Neural crest cell (in vitro differentiated cells): ENCODE results near the gene ADORA2B. TPM values are rescaled to one million over a fixed set of nuclear protein-coding genes. Genes with fewer than 3 reads are reported as not detected.

Source experiments
- DNase-seq: peaks from one replicate; pipeline ENCODE4 v3.0.0; 2021; ENCODE audit warnings: low read depth, mixed read lengths, low spot score
- H3K27ac Mint-ChIP-seq: one replicate; pipeline ENCODE4 v1.8.0; 2021; ENCODE audit warnings: mild to moderate bottlenecking, mixed read lengths; ENCODE audit not compliant: unreplicated experiment
- H3K27me3 Mint-ChIP-seq: 2 replicates; pipeline ENCODE4 v1.8.0; 2021; ENCODE audit warnings: low read depth, mild to moderate bottlenecking, mixed read lengths
- H3K36me3 Mint-ChIP-seq: 2 replicates; pipeline ENCODE4 v1.8.0; 2021; ENCODE audit warnings: low read depth, mild to moderate bottlenecking, mixed read lengths
- H3K4me1 Mint-ChIP-seq: 2 replicates; pipeline ENCODE4 v1.8.0; 2021; ENCODE audit warnings: mixed read lengths
- H3K4me3 Mint-ChIP-seq: one replicate; pipeline ENCODE4 v1.8.0; 2021; ENCODE audit warnings: mild to moderate bottlenecking, mixed read lengths
- H3K9me3 Mint-ChIP-seq: 2 replicates; pipeline ENCODE4 v1.8.0; 2021; ENCODE audit warnings: mixed read lengths
- total RNA-seq: library from RNA; stranded (reverse); gene quantifications from 2 replicates; pipeline ENCODE4 v1.2.1, GENCODE V29; 2021
- TF ChIP-seq, protein P1 (sequence below): fragments of 200-600 bp; sonication (generic); conservative IDR thresholded peaks from 2 replicates; pipeline ENCODE4 v1.5.0; 2021; ENCODE audit warnings: antibody characterized with exemption, mild to moderate bottlenecking

ADORA2B gene
- total RNA-seq, 1 donor from 2014 or later = 0.98 TPM

DNA sequence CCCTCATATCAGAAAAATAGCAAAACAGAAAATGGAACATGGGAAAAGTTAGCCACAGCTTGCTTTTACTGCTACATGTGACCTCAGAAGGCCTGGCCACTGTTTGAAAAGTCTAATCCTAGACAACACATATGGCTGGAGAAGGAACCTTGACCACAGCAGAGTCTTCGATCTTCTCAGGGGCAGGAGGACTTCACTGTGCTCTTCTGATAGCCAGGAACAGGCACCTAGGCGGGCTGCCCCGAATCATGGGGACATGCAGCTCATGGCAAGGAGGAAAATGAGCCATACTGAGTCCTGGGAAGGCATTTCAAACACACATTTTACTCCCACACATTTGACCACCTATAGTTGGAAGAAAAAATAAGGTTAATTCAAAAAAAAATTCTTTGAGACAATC is 31.1 kb upstream of the ADORA2B start:
- Mint-ChIP-seq H3K4me3 (no peak overlapping the region), H3K27me3 (no peaks in the 10 kb centered on the region), H3K27ac (no peak overlapping the region), H3K36me3 (no peaks in the 10 kb centered on the region), H3K9me3 (no peaks in the 10 kb centered on the region), H3K4me1 (no peaks in the 10 kb centered on the region)
- TF ChIP-seq, protein P1, sequence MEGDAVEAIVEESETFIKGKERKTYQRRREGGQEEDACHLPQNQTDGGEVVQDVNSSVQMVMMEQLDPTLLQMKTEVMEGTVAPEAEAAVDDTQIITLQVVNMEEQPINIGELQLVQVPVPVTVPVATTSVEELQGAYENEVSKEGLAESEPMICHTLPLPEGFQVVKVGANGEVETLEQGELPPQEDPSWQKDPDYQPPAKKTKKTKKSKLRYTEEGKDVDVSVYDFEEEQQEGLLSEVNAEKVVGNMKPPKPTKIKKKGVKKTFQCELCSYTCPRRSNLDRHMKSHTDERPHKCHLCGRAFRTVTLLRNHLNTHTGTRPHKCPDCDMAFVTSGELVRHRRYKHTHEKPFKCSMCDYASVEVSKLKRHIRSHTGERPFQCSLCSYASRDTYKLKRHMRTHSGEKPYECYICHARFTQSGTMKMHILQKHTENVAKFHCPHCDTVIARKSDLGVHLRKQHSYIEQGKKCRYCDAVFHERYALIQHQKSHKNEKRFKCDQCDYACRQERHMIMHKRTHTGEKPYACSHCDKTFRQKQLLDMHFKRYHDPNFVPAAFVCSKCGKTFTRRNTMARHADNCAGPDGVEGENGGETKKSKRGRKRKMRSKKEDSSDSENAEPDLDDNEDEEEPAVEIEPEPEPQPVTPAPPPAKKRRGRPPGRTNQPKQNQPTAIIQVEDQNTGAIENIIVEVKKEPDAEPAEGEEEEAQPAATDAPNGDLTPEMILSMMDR = no peak
- no peak for DNase-seq

DNA sequence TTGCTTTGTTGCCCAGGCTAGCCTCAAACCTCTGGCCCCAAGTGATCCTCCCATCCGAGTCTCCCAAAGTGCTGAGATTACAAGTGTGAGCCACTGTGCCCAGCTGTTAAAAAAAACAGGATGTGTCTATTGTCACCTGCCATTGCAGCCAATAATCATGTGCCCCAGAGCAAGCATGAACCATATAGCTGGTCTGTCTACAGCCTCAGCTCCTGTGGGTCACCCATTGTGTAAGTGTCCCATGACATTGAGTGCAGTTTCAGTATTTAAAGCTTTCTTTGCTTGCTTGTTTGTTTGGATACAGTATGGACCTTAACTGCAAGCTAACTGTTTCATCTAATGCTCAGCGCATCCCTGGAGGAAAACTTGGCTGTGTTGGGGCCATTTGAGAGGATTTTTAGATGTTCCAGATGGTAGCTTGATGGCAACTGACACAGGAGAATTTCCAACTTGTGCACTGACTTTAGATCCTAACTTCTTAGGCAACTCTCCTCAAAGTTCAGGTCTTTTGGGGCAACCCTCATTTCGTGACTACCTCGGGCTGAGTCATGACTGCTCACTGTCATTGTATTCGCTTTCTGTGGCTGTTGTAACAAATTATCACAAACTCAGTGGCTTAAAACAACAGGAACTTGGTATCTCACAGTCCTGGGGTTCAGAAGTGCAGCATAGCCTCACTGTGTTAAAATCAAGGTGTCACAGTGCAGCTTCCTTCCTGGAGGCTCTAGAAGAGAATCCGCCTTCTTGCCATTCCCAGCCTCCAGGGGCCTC is 30.3 kb upstream of the ADORA2B start:
- no peak for DNase-seq
- Mint-ChIP-seq H3K4me3 (no peak overlapping the region), H3K4me1 (no peaks in the 10 kb centered on the region), H3K27me3 (no peaks in the 10 kb centered on the region), H3K36me3 (no peaks in the 10 kb centered on the region), H3K27ac (no peak overlapping the region), H3K9me3 (no peaks in the 10 kb centered on the region)
- TF ChIP-seq, protein P1 = no peak

DNA sequence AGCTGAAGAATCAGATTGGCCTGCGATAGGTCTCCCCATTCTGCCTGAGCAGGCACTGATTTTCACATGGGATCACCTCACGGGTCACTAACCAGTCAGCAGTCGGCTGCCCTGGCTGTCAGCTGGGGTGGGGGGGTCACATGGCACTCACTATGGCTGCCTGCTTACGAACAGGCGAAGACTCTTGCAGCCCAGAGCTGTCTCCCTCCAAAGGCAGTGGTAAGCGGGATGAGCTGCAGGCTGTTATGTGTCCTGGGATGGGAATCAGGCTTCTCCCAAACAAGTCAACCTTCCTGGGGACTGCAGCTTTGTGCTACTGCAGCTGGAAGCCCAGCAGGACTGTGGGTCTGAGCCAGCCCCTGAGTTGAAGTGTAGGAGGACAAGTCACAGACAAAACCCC is 29.0 kb upstream of the ADORA2B start:
- Mint-ChIP-seq H3K36me3 (no peaks in the 10 kb centered on the region), H3K4me3 (no peak overlapping the region), H3K27me3 (peaks cover 2% of the 10 kb centered on the region), H3K9me3 (no peaks in the 10 kb centered on the region), H3K27ac (no peak overlapping the region), H3K4me1 (no peaks in the 10 kb centered on the region)
- no peak for DNase-seq
- TF ChIP-seq, protein P1 = no peak

DNA sequence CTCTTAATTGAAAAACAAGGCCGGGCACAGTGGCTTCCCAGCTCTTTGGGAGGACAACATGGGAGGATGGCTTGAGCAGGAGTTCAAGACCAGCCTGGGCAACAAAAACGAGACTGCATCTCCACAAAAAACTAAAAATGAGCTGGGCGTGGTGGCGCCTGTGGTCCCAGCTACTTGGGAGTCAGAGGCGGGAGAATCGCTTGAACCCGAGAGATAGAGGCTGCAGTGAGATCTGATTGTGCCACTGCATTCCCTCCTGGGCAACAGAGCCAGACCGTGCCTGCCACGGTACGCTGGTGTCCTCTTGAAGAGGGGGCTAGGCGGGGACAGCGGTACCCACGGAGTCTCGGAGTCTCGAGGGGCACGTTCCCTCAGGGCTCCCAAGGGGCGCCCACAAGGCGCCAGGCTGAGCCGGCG is 27.9 kb upstream of the ADORA2B start:
- TF ChIP-seq, protein P1 = no peak
- no peak overlapping the region for H3K4me3 Mint-ChIP-seq
- no peaks in the 10 kb centered on the region for H3K4me1 Mint-ChIP-seq
- no peaks in the 10 kb centered on the region for H3K9me3 Mint-ChIP-seq
- DNase-seq = no peak
- H3K27me3 Mint-ChIP-seq = peaks cover 2% of the 10 kb centered on the region
- H3K36me3 Mint-ChIP-seq = no peaks in the 10 kb centered on the region
- no peak overlapping the region for H3K27ac Mint-ChIP-seq

DNA sequence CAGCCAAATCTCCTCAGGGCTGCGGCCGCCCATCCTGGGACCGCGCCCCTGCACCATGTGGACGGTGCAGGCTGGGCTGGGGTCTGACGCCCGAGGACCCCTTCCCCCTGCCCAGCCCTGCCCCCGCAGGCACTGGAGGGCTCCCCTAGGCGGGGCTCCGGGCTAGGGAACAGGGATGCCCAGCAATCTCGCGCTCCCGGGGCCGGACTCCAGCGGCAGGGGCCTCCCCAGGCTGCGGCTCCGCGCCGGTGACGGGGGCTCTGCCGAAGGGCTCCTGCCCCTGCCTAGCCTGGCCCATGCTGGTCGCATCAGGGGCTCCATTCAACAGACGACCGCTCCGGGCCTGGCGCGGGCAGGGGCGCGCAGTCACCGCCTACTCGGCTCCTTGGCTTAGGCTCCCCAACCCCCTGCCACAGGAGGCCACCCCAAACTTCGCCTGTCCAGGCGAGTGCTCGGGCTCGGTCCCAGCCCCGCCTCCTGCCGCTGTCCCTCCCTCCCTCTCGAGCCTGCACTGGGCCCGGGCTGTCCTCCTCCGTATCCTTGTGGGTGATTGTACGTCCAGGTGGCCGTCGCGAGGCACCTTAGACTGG is 27.4 kb upstream of the ADORA2B start:
- Mint-ChIP-seq H3K27ac (no peak overlapping the region), H3K4me1 (no peaks in the 10 kb centered on the region), H3K27me3 (peaks cover 2% of the 10 kb centered on the region), H3K9me3 (no peaks in the 10 kb centered on the region), H3K36me3 (no peaks in the 10 kb centered on the region), H3K4me3 (no peak overlapping the region)
- DNase-seq = no peak
- TF ChIP-seq, protein P1 = no peak
